K562 (cell line): Measurements from ENCODE around the gene POU2F1. TPM values are rescaled to one million over a fixed set of nuclear protein-coding genes. Genes with fewer than 3 reads are reported as not detected.
A peak's percentile ranks its signal among the peaks of the same experiment; 100 is the strongest.

Experiments
- E2F8 ChIP-seq: fragments of 450-650 bp; IDR thresholded peaks from 2 replicates; pipeline ENCODE4 v1.7.1; 2018; ENCODE audit warnings: mild to moderate bottlenecking, low read depth; ENCODE audit not compliant: partially characterized antibody
- ELF2 ChIP-seq: fragments of 250-450 bp; sonication (Bioruptor Pico); IDR thresholded peaks from 2 replicates; pipeline ENCODE4 v1.5.0; 2021; ENCODE audit warnings: mild to moderate bottlenecking
- ERF ChIP-seq: fragments of 450-650 bp; formaldehyde crosslinking; IDR thresholded peaks from 2 replicates; pipeline ENCODE4 v1.4.0; 2020; ENCODE audit warnings: mild to moderate bottlenecking, mixed read lengths
- GATA2 ChIP-seq: sonication (generic); formaldehyde crosslinking; IDR thresholded peaks from 2 replicates; pipeline ENCODE4 v1.4.0; 2020; ENCODE audit warnings: mild to moderate bottlenecking, missing genetic modification reagents
- HSF4 ChIP-seq: fragments of 250-450 bp; sonication (Bioruptor Pico); IDR thresholded peaks from 2 replicates; pipeline ENCODE4 v2.1.2; 2022; ENCODE audit warnings: mild to moderate bottlenecking, moderate library complexity, borderline replicate concordance
- MEIS2 ChIP-seq: fragments of 450-650 bp; IDR thresholded peaks from 2 replicates; pipeline ENCODE4 v1.6.1; 2014; ENCODE audit warnings: mild to moderate bottlenecking; ENCODE audit not compliant: partially characterized antibody
- MIER1 ChIP-seq: fragments of 450-650 bp; IDR thresholded peaks from 2 replicates; pipeline ENCODE4 v1.6.1; 2016; ENCODE audit warnings: antibody characterized with exemption, mild to moderate bottlenecking, low read depth
- RNF2 ChIP-seq: sonication (generic); IDR thresholded peaks from 2 replicates; pipeline ENCODE4 v1.6.1; 2016
- SNRNP70 ChIP-seq: fragments of 200-400 bp; formaldehyde crosslinking; optimal IDR thresholded peaks from 2 replicates; pipeline ENCODE3; 2017; ENCODE audit warnings: low read depth, low read length
- ZNF445 ChIP-seq: fragments of 250-450 bp; sonication (Bioruptor Pico); IDR thresholded peaks from 2 replicates; pipeline ENCODE4 v1.4.0; 2020; ENCODE audit warnings: low read depth, mild to moderate bottlenecking, moderate library complexity
- ZNF740 ChIP-seq, 3 experiments: fragments of 200-800 bp in 1 of 3; sonication (Bioruptor generic) in 1 of 3; sonication (generic) in 1 of 3; formaldehyde crosslinking in 1 of 3; IDR thresholded peaks; 2 replicates each; pipeline versions ENCODE4 v1.6.1 to v1.8.0; 2016 to 2022; ENCODE audit warnings: mild to moderate bottlenecking in 2 of 3, missing compliant biosample characterization in 2 of 3, missing genetic modification characterization in 2 of 3, missing genetic modification reagents in 1 of 3
- ZNF75A ChIP-seq: fragments of 450-650 bp; formaldehyde crosslinking; IDR thresholded peaks from 2 replicates; pipeline ENCODE4 v1.4.0; 2020; ENCODE audit warnings: mild to moderate bottlenecking
- polyA plus RNA-seq, 8 experiments: library from polyadenylated mRNA; depleted of rRNA in 4 of 8; stranded (reverse) in 5 of 8; unstranded in 3 of 8; fragments of >200 nt; fragmentation: Nextera tagmentation in 2 of 8; fragmentation: Illumina TruSeq in 1 of 8; extraction: Ambion mirVana in 2 of 8; extraction: Trizol in 1 of 8; gene quantifications; 2 replicates each; pipeline versions ENCODE4 v1.2.1 to v1.2.3, GENCODE V29; 2011 to 2014; ENCODE audit warnings: inconsistent platforms in 1 of 8, missing spikeins in 1 of 8
- total RNA-seq, 7 experiments: library from RNA; depleted of rRNA in 6 of 7; stranded (reverse); fragments of >200 nt in 6 of 7; fragmentation: Illumina TruSeq in 2 of 7; extraction: Trizol in 2 of 7; gene quantifications; 2 replicates each; pipeline versions ENCODE4 v1.2.1 to v1.2.3, GENCODE V29; 2011 to 2021; ENCODE audit warnings: low replicate concordance in 1 of 7
- TF ChIP-seq, protein P1 (sequence below): fragments of 150-350 bp; conservative IDR thresholded peaks from 2 replicates; pipeline ENCODE4 v1.6.1; 2014; ENCODE audit warnings: low read length

POU2F1 gene
- total and polyA plus RNA-seq, 9 of the 15 experiments (the other 6 are each of a cell fraction or from before 2014, with no cell fraction given): 2.6 to 22.3 (median 8.8) TPM

GRCh38 chr1:167220537-167221125, at the start of gene POU2F1 (continued):
- TF ChIP-seq HSF4 (no peak), ZNF445 (CRISPR knock-in tag) (no peak), GATA2 (CRISPR knock-in tag) (no peak), MEIS2 (peak; percentile 100), ELF2 (CRISPR knock-in tag) (no peak), SNRNP70 (no peak), ZNF740 (CRISPR knock-in tag; IDR thresholded peaks at IDR 0.05) (peak; percentile 38; the same call in 1 of the 2 replicates), ZNF740 (tag; IDR thresholded peaks at IDR 0.05) (peak in 1 of 2 experiments; percentile 41; a peak in 1 of 4 replicates), ERF (0 out of 2 replicates have a peak, but pooled peaks have one; percentile 55), E2F8 (no peak), RNF2 (peak; percentile 30; the same call in 1 of the 2 replicates), ZNF75A (CRISPR knock-in tag) (no peak), MIER1 (no peak)
- TF ChIP-seq, protein P1, sequence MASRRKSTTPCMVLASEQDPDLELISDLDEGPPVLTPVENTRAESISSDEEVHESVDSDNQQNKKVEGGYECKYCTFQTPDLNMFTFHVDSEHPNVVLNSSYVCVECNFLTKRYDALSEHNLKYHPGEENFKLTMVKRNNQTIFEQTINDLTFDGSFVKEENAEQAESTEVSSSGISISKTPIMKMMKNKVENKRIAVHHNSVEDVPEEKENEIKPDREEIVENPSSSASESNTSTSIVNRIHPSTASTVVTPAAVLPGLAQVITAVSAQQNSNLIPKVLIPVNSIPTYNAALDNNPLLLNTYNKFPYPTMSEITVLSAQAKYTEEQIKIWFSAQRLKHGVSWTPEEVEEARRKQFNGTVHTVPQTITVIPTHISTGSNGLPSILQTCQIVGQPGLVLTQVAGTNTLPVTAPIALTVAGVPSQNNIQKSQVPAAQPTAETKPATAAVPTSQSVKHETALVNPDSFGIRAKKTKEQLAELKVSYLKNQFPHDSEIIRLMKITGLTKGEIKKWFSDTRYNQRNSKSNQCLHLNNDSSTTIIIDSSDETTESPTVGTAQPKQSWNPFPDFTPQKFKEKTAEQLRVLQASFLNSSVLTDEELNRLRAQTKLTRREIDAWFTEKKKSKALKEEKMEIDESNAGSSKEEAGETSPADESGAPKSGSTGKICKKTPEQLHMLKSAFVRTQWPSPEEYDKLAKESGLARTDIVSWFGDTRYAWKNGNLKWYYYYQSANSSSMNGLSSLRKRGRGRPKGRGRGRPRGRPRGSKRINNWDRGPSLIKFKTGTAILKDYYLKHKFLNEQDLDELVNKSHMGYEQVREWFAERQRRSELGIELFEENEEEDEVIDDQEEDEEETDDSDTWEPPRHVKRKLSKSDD: 0 out of 2 replicates have a peak, but pooled peaks have one; percentile 60
